LNCAP (cell line): ENCODE results near the gene DUSP14.

Experiments
- TF ChIP-seq, protein P1 (sequence below): fragments of 450-650 bp; IDR thresholded peaks from 2 replicates; pipeline ENCODE4 v1.5.1; 2017; ENCODE audit warnings: mild to moderate bottlenecking

DUSP14 gene

DNA sequence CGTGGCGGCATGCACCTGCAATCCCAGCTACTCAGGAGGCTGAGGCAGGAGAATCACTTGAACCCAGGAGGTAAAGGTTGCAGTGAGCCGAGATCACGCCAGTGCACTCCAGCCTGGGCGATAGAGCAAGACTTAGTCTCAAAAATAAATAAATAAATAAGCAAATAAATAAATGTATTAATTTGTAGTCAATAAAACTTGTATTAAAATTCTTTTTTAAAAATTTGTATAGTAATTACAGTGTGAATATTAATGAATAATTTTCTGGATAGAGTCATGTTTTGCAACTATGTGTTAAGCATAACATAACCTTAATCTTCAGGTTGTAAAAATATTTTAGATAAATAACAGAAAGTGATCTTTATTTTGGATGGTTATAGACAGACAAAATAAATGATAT, 27.2 kb upstream of the DUSP14 start:
- TF ChIP-seq, protein P1, sequence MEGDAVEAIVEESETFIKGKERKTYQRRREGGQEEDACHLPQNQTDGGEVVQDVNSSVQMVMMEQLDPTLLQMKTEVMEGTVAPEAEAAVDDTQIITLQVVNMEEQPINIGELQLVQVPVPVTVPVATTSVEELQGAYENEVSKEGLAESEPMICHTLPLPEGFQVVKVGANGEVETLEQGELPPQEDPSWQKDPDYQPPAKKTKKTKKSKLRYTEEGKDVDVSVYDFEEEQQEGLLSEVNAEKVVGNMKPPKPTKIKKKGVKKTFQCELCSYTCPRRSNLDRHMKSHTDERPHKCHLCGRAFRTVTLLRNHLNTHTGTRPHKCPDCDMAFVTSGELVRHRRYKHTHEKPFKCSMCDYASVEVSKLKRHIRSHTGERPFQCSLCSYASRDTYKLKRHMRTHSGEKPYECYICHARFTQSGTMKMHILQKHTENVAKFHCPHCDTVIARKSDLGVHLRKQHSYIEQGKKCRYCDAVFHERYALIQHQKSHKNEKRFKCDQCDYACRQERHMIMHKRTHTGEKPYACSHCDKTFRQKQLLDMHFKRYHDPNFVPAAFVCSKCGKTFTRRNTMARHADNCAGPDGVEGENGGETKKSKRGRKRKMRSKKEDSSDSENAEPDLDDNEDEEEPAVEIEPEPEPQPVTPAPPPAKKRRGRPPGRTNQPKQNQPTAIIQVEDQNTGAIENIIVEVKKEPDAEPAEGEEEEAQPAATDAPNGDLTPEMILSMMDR = no peak

DNA sequence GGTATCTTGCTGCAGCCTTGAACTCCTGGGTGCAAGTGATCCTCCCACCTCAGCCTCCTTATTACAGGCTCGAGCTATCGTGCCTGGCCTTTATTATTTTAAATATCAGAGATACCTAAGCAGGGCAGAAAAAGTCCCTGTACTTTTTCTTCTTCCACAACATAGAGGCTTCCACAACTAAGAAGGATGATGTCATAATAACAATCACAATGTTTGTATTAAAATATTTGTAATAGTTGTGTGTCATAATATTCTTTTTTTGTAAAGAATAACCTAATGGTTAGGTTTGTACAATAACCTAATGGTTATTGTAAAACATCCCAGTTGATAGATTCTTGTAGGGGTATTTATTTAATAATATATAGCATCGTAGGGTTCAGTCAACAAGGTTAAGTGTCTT, 26.7 kb upstream of the DUSP14 start:
- TF ChIP-seq, protein P1 = no peak

DNA sequence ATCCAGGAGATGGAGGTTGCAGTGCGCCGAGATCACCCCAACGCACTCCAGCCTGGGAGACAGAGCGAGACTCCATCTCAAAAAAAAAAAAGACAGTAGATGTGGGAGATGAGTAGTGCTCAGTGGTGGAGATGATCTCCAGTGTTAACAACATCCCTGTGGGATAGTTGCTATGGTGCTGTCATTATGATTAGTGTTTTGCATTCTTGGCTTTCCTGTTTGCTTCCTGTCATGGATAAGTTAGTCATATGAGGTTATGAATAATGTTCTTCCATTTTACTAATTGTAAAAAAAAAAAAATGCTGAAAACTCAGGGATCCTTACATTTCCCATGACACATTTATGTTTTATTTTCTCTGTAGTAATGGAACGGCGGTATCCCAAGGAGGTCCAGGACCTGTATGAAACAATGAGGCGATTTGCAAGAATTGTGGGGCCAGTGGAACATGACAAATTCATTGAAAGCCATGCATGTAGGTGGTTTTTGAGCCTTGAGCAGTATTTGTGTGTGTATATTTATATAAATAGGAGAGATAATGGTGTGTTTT, 24.5 kb upstream of the DUSP14 start:
- TF ChIP-seq, protein P1 = no peak

DNA sequence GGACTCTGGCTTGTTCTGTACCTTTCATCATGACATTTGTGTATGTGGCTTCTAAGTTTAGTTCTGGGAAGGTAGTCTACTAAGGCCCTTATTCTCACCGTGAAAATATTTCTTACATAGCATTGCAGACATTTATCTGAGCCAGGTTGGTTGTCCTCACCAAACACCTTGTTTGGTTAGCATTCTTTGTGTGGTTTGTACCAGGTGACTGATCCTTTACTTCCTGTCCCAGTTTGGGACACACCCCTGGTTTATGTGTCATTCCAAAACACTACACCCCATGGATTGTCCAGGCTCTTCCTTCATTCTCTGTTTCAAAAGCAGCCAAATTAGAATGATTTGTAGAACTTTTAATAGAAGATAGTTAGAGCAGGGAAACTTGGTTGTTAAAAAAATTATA, 23.2 kb upstream of the DUSP14 start:
- TF ChIP-seq, protein P1 = no peak

DNA sequence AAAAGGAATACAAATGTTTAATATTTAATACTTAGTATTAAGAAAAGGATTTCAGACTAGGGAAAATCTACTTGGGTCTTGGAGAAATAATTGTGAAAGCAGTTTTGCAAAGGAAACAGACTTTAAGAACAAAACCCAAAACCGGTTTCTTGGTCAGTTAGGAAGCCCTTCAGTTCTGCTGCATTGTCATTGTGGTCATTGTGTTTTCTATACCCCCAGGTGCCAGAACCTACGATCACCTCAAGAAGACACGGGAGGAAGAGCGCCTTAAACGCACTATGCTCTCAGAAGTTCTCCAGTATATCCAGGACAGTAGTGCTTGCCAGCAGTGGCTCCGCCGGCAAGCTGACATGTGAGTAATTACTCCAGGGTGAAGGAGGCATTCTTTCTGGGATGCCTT, 19.5 kb upstream of the DUSP14 start:
- TF ChIP-seq, protein P1 = no peak

DNA sequence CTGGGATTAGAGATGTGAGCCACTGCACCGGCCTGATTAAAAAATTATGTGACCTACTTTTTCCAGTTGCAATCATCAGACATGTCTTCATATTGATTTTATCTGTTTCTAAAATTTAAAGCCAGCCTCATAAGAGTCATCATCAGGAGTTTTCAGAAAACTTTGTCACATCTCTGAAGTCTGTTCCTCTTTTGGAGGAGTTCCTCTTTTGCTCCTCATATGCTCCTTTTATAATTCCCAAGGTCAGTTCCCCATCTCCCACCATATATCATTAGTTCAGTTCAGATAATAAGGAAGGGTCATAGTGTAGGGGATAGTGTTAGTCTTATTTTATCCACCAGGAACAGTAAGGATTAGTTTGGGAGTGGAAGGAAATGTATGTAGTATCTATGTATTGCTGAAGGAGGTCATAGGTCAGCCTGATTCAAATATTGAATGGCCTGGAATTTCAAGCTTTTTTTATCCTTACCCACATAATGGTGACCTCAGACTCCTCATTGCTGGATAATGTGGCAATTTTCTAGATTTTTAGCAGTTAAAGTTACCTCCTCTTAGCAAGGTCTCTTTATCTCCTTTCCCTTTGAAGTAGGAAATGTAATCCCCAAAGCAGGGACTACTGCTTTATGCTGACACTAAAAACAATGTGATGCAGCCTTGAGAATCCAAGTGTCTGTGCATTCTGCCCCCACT, 13.8 kb upstream of the DUSP14 start:
- TF ChIP-seq, protein P1 = no peak

DNA sequence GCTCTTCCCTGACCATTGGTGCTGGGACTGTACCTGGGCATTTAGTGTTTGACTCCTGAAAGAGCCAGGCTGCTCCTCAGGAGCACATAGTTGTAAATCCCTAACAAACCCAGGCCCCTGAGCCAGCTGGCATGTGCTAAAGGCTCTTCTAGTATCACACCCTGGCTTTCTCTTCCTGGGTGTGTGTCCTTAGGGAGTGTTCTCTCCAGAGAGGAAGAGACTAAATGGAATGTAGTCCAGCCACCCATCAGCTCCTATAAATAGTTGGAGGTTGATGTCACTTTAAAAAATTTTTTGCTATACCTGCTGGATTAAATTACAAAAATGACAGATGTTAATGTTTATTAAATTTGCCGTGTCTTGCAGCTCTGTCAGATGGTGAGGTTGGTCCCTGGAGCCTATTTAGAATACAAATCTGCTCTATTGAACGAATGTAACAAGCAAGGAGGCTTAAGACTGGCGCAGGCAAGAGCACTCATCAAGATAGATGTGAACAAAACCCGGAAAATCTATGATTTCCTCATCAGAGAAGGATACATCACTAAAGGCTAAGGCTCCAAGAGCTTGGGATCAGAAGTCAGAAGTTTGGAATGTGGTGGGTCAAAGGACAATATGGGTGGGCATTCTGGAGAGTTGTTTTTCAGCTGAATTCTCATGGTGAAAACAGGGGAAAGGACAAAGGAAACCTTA, 13.1 kb upstream of the DUSP14 start:
- TF ChIP-seq, protein P1 = no peak
